ENCODE data around the gene OR14A16. TPM values are rescaled to one million over a fixed set of nuclear protein-coding genes. Genes with fewer than 3 reads are reported as not detected.

OR14A16 gene
- polyA plus RNA-seq, 3 donors, result not detected

GRCh38 chr1:247769603-247770002 lies 54.3 kb downstream of the OR14A16 start:
- DNase-seq, result no peak

Other genes starting within 250 kb of the OR14A16 start
- not detected for gene OR2G2, start 235.8 kb downstream of the OR14A16 start, polyA plus RNA-seq (ENCODE audit: insufficient read length in 3 of 3)
- not detected for gene OR2G3, start 218.5 kb downstream of the OR14A16 start, polyA plus RNA-seq (ENCODE audit: insufficient read length in 3 of 3)
- under 1 TPM in 1 of 3 donors, not detected in 2; 0.06 TPM for gene OR13G1, start 144.4 kb downstream of the OR14A16 start, polyA plus RNA-seq (ENCODE audit: insufficient read length in 3 of 3)
- gene OR6F1, start 107.5 kb downstream of the OR14A16 start, polyA plus RNA-seq (ENCODE audit: insufficient read length in 3 of 3), result not detected
- not detected for gene OR14K1, start 85.5 kb downstream of the OR14A16 start, polyA plus RNA-seq (ENCODE audit: insufficient read length in 3 of 3)
- not detected for gene OR14A2, start 76.0 kb downstream of the OR14A16 start, polyA plus RNA-seq (ENCODE audit: insufficient read length in 3 of 3)
- not detected for gene OR1C1, start 63.6 kb downstream of the OR14A16 start, polyA plus RNA-seq (ENCODE audit: insufficient read length in 3 of 3)
- not detected for gene OR11L1, start 17.8 kb upstream of the OR14A16 start, polyA plus RNA-seq (ENCODE audit: insufficient read length in 3 of 3)
- gene TRIM58, start 33.1 kb upstream of the OR14A16 start, polyA plus RNA-seq (ENCODE audit: insufficient read length in 3 of 3), result 1 to 10 TPM in 2 of 3 donors, under 1 TPM in 1; 0.75 to 1.9 (median 1.1) TPM
- gene OR2W3, start 71.5 kb upstream of the OR14A16 start, polyA plus RNA-seq (ENCODE audit: insufficient read length in 3 of 3), result under 1 TPM; 0.20 to 0.55 (median 0.24) TPM
- not detected for gene OR2T8, start 96.1 kb upstream of the OR14A16 start, polyA plus RNA-seq (ENCODE audit: insufficient read length in 3 of 3)
- not detected for gene OR2AJ1, start 100.8 kb upstream of the OR14A16 start, polyA plus RNA-seq (ENCODE audit: insufficient read length in 3 of 3)
- gene OR2L8, start 124.7 kb upstream of the OR14A16 start, polyA plus RNA-seq (ENCODE audit: insufficient read length in 3 of 3), result not detected
- not detected for gene OR2AK2, start 141.1 kb upstream of the OR14A16 start, polyA plus RNA-seq (ENCODE audit: insufficient read length in 3 of 3)
- gene OR2L5, start 189.5 kb upstream of the OR14A16 start, polyA plus RNA-seq (ENCODE audit: insufficient read length in 3 of 3), result not detected
- under 1 TPM; 0.06 to 0.12 (median 0.10) TPM for gene OR2L2, start 206.0 kb upstream of the OR14A16 start, polyA plus RNA-seq (ENCODE audit: insufficient read length in 3 of 3)
- not detected for gene OR2L3, start 222.7 kb upstream of the OR14A16 start, polyA plus RNA-seq (ENCODE audit: insufficient read length in 3 of 3)